Activated T-helper 1 cell treated with Interleukin-2 at 50 U/mL for 16 hours (primary cell): ENCODE measurements around the gene AKAIN1.

Source experiments
- DNase-seq: peaks from one replicate; pipeline ENCODE4 v3.0.0-alpha.2; 2020; ENCODE audit warnings: low read depth

Gene AKAIN1

GRCh38 chr18:5197032-5197434 is at the start of gene AKAIN1:
Gene AKAIN1 (minus strand): TSS chr18:5197257. CDS start chr18:5197053, 204 bp downstream.
- no peak for DNase-seq

- DNase-seq: no peak
Observed at GRCh38 chr18:5244941-5245340, 47.9 kb upstream of the AKAIN1 start.

GRCh38 chr18:5239447-5239846 is 42.4 kb upstream of the AKAIN1 start:
- no peak for DNase-seq

GRCh38 chr18:5238371-5238976 is 41.4 kb upstream of the AKAIN1 start:
- DNase-seq: peak; percentile 25

- DNase-seq: peak; percentile 80
Observed at GRCh38 chr18:5237723-5238370, 40.8 kb upstream of the AKAIN1 start.

GRCh38 chr18:5237083-5237722 is 40.1 kb upstream of the AKAIN1 start:
- no peak for DNase-seq

- DNase-seq: no peak
Observed at GRCh38 chr18:5214583-5215351, 17.7 kb upstream of the AKAIN1 start.

- DNase-seq: no peak
Observed at GRCh38 chr18:5207471-5208150, 10.6 kb upstream of the AKAIN1 start.

GRCh38 chr18:5198311-5198710 is 1.3 kb upstream of the AKAIN1 start:
- DNase-seq: no peak

- DNase-seq: no peak
Observed at GRCh38 chr18:5197461-5197860, 404 bp upstream of the AKAIN1 start.

- DNase-seq: no peak
Observed at GRCh38 chr18:5196253-5197031, 615 bp downstream of the AKAIN1 start.

GRCh38 chr18:5195656-5196055 is 1.4 kb downstream of the AKAIN1 start:
- no peak for DNase-seq

GRCh38 chr18:5180254-5180653 is 16.8 kb downstream of the AKAIN1 start:
- DNase-seq: no peak

- no peak for DNase-seq
Observed at GRCh38 chr18:5178519-5178918, 18.5 kb downstream of the AKAIN1 start.

GRCh38 chr18:5175378-5175777 is 21.7 kb downstream of the AKAIN1 start:
- no peak for DNase-seq

- no peak for DNase-seq
Observed at GRCh38 chr18:5173646-5174045, 23.4 kb downstream of the AKAIN1 start.

GRCh38 chr18:5173236-5173635 is 23.8 kb downstream of the AKAIN1 start:
- no peak for DNase-seq

GRCh38 chr18:5167831-5168230 is 29.2 kb downstream of the AKAIN1 start:
- no peak for DNase-seq

- no peak for DNase-seq
Observed at GRCh38 chr18:5166606-5167280, 30.3 kb downstream of the AKAIN1 start.

GRCh38 chr18:5164903-5165302 is 32.2 kb downstream of the AKAIN1 start:
- DNase-seq: no peak

GRCh38 chr18:5162111-5162510 is 34.9 kb downstream of the AKAIN1 start:
- DNase-seq: no peak
